NT2/D1 (cell line): ENCODE measurements around the gene PORCN.
"Not testable (repeated sequence)": the region's sequence is repeated elsewhere in the genome, so short reads cannot be mapped to it uniquely, and the experiment has no call there.

Experiments
- DNase-seq: peaks from one replicate; pipeline ENCODE4 v3.0.0-alpha.2; 2011; ENCODE audit warnings: low read depth, low spot score
- H3K27me3 ChIP-seq: 2 replicates; pipeline ENCODE4 v1.6.0; 2011; ENCODE audit warnings: mild to moderate bottlenecking; ENCODE audit not compliant: insufficient read length, insufficient read depth
- H3K36me3 ChIP-seq: 2 replicates; pipeline ENCODE4 v1.6.1; 2011; ENCODE audit warnings: mild to moderate bottlenecking, low read length, mixed read lengths; ENCODE audit not compliant: insufficient read depth, insufficient read length
- H3K4me1 ChIP-seq: 2 replicates; pipeline ENCODE4 v1.5.1; 2011; ENCODE audit not compliant: insufficient read depth, insufficient read length
- H3K4me3 ChIP-seq: 2 replicates; pipeline ENCODE4 v1.5.1; 2011; ENCODE audit warnings: low read depth; ENCODE audit not compliant: insufficient read length
- H3K9ac ChIP-seq: 2 replicates; pipeline ENCODE4 v1.6.0; 2011; ENCODE audit warnings: low read depth; ENCODE audit not compliant: insufficient read length
- H3K9me3 ChIP-seq: 2 replicates; pipeline ENCODE4 v1.5.1; 2011; ENCODE audit warnings: mild to moderate bottlenecking, low read length; ENCODE audit not compliant: insufficient read depth
- SUZ12 ChIP-seq: IDR thresholded peaks from 2 replicates; pipeline ENCODE4 v1.6.1; 2011; ENCODE audit not compliant: insufficient read length, insufficient read depth; ENCODE audit errors: extremely low read depth
- YY1 ChIP-seq: IDR thresholded peaks from 2 replicates; pipeline ENCODE4 v1.6.1; 2011; ENCODE audit not compliant: insufficient read length, insufficient read depth
- ZNF274 ChIP-seq: IDR thresholded peaks from 2 replicates; pipeline ENCODE4 v1.6.1; 2011; ENCODE audit warnings: mild to moderate bottlenecking, low read depth, low read length

Gene PORCN

GRCh38 chrX:48548871-48549270, 40.1 kb downstream of the PORCN start:
- Histone ChIP-seq H3K4me1 (no peaks in the 10 kb centered on the region), H3K36me3 (peaks cover 18% of the 10 kb centered on the region), H3K4me3 (no peak overlapping the region), H3K27me3 (no peaks in the 10 kb centered on the region), H3K9me3 (no peaks in the 10 kb centered on the region), H3K9ac (no peak overlapping the region)
- no peak for DNase-seq
- no peak for TF ChIP-seq YY1
- no peak for TF ChIP-seq SUZ12
- TF ChIP-seq ZNF274 = no peak

GRCh38 chrX:48555731-48556325, 47.0 kb downstream of the PORCN start:
- not testable (repeated sequence) for H3K27me3 ChIP-seq, H3K4me1 ChIP-seq, H3K9ac ChIP-seq, H3K4me3 ChIP-seq, H3K9me3 ChIP-seq, DNase-seq
- H3K36me3 ChIP-seq = peaks cover 27% of the 10 kb centered on the region

GRCh38 chrX:48558271-48558670, 49.5 kb downstream of the PORCN start:
- Histone ChIP-seq H3K27me3 (no peaks in the 10 kb centered on the region), H3K4me3 (no peak overlapping the region), H3K36me3 (peaks cover 47% of the 10 kb centered on the region), H3K9me3 (no peaks in the 10 kb centered on the region), H3K4me1 (no peaks in the 10 kb centered on the region), H3K9ac (no peak overlapping the region)
- no peak for DNase-seq
- TF ChIP-seq ZNF274 = no peak
- TF ChIP-seq YY1 = no peak
- no peak for TF ChIP-seq SUZ12

GRCh38 chrX:48559636-48560035, 50.8 kb downstream of the PORCN start:
- H3K9me3 ChIP-seq = no peaks in the 10 kb centered on the region
- H3K4me3 ChIP-seq = no peak overlapping the region
- H3K4me1 ChIP-seq = no peaks in the 10 kb centered on the region
- peaks cover 54% of the 10 kb centered on the region for H3K36me3 ChIP-seq
- DNase-seq = no peak
- no peak overlapping the region for H3K9ac ChIP-seq
- TF ChIP-seq ZNF274 (no peak), SUZ12 (no peak), YY1 (no peak)
- no peaks in the 10 kb centered on the region for H3K27me3 ChIP-seq

GRCh38 chrX:48560056-48560455, 51.3 kb downstream of the PORCN start:
- Histone ChIP-seq H3K36me3 (peaks cover 50% of the 10 kb centered on the region), H3K27me3 (no peaks in the 10 kb centered on the region), H3K9me3 (no peaks in the 10 kb centered on the region), H3K9ac (no peak overlapping the region), H3K4me3 (no peak overlapping the region), H3K4me1 (no peaks in the 10 kb centered on the region)
- TF ChIP-seq ZNF274 = no peak
- TF ChIP-seq YY1 = no peak
- TF ChIP-seq SUZ12 = no peak
- DNase-seq = no peak

GRCh38 chrX:48560681-48561080, 51.9 kb downstream of the PORCN start:
- H3K4me3 ChIP-seq = no peak overlapping the region
- TF ChIP-seq SUZ12 (no peak), ZNF274 (no peak), YY1 (no peak)
- no peak for DNase-seq
- H3K9me3 ChIP-seq = no peaks in the 10 kb centered on the region
- no peak overlapping the region for H3K9ac ChIP-seq
- H3K36me3 ChIP-seq = peaks cover 49% of the 10 kb centered on the region
- no peaks in the 10 kb centered on the region for H3K4me1 ChIP-seq
- H3K27me3 ChIP-seq = no peaks in the 10 kb centered on the region

- DNase-seq = no peak
- H3K27me3 ChIP-seq = no peaks in the 10 kb centered on the region
- no peak overlapping the region for H3K4me3 ChIP-seq
- H3K9me3 ChIP-seq = no peaks in the 10 kb centered on the region
- no peak for TF ChIP-seq ZNF274
- no peak for TF ChIP-seq YY1
- no peak for TF ChIP-seq SUZ12
- peaks cover 3% of the 10 kb centered on the region for H3K36me3 ChIP-seq
- H3K9ac ChIP-seq = no peak overlapping the region
- no peaks in the 10 kb centered on the region for H3K4me1 ChIP-seq
Observed at GRCh38 chrX:48569958-48570357, 61.2 kb downstream of the PORCN start.
